Stimulated activated effector memory CD8-positive, alpha-beta T cell treated with anti-CD3 and anti-CD28 coated beads, Interleukin-12 subunit alpha, Interleukin-12 subunit beta, amount 100 ng/mL, for 72 hours (primary cell): ENCODE results near the gene NAP1L1.
A peak's percentile ranks its signal among the peaks of the same experiment; 100 is the strongest.

Experiments
- ATAC-seq: fragments of 150-1000 bp; cut with Tn5 transposase; 2 replicates; pipeline ENCODE4 v1.10.0; 2021
- DNase-seq, 2 donors: peaks; one replicate each; pipeline ENCODE4 v3.0.0; 2021 to 2022; ENCODE audit warnings: low spot score in 2 of 2
- H3K27ac Mint-ChIP-seq: one replicate; pipeline ENCODE4 v1.8.0; 2022; ENCODE audit warnings: mild to moderate bottlenecking, mixed read lengths
- H3K36me3 Mint-ChIP-seq: one replicate; pipeline ENCODE4 v1.8.0; 2022; ENCODE audit warnings: mild to moderate bottlenecking, mixed read lengths
- H3K4me1 Mint-ChIP-seq: one replicate; pipeline ENCODE4 v1.8.0; 2022; ENCODE audit warnings: mixed read lengths
- H3K4me3 Mint-ChIP-seq: one replicate; pipeline ENCODE4 v1.8.0; 2022; ENCODE audit warnings: mild to moderate bottlenecking, mixed read lengths
- H3K9me3 Mint-ChIP-seq: one replicate; pipeline ENCODE4 v1.8.0; 2022; ENCODE audit warnings: mixed read lengths

The NAP1L1 gene, protein sequence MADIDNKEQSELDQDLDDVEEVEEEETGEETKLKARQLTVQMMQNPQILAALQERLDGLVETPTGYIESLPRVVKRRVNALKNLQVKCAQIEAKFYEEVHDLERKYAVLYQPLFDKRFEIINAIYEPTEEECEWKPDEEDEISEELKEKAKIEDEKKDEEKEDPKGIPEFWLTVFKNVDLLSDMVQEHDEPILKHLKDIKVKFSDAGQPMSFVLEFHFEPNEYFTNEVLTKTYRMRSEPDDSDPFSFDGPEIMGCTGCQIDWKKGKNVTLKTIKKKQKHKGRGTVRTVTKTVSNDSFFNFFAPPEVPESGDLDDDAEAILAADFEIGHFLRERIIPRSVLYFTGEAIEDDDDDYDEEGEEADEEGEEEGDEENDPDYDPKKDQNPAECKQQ

DNA sequence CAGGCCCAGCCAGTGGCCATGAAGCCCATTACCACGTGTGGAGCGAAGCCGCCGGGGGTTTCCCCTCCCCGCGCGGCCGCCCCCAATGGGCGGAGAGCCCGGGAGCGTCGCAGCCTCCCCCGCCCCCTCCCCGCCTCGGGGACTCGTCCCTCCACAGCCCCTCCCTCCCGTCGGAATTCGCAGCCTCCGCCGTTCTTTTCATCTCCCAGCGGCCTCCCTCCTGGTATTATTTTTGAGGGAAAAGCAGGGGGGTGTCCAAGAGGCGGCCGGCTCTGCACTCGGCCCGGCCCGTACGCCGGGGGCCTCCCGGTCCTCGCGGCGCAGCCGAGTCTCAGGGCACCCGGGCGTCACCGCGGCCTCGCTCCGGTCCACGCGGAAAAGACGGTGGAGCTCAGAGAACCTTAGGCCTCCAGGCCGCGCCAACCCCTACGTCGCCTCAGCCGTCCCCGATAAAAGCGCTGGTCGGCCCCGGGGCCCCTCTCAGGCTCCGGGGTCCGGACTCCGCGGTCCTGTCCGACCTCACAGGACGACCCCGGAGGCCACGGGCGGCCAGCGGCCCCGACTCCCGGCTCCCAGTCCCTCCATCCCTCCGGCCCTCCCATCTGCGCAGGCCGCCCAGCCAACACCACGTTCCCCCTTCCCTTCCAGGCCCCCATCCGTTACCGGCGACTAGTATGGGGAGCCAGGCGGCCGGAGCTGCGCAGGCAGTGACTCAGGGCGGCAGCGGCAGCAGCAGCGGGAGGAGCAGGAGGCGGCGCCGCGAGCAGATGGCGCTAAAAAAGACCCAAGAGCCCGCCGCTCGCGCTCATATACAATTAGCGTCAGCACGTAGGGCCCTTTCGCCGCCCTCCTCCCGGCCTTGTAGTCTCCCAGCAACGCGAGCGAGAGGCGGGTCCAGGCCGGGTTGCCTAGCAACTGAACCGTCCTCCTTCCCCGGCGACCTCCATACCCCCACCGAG is at the start of gene NAP1L1:
Gene NAP1L1 (minus strand): TSS at position 782 of the 959 bp plus-strand sequence. CDS start 10,466 bp downstream, outside the sequence.
- Mint-ChIP-seq H3K9me3 (no peaks in the 10 kb centered on the region), H3K4me1 (peaks cover 48% of the 10 kb centered on the region), H3K36me3 (peaks cover 60% of the 10 kb centered on the region)

DNA sequence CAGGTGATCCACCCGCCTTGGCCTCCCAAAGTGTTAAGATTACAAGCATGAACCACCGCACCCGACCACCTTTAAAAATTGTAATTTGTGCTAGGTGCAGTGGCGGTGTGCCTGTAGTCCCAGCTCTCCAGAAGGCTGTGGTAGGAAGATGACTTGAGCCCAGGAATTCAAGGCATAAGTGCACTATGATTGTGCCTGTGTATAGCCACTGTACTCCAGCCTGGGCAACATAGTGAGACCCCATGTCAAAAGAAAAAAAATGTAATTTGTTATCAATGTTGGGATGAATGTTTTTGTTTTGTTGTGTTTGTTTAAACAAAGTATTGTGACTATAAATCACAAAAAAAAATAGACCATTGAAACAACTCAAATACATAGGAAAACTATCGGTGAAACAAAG is 43.1 kb upstream of the NAP1L1 start:
- ATAC-seq (no peak), DNase-seq (no peak)
- Mint-ChIP-seq H3K4me1 (no peaks in the 10 kb centered on the region), H3K36me3 (no peaks in the 10 kb centered on the region), H3K27ac (no peak overlapping the region), H3K4me3 (no peak overlapping the region), H3K9me3 (no peaks in the 10 kb centered on the region)

More for the DNA sequence above, at the start of gene NAP1L1:
- peak; percentile 88 to 99 for DNase-seq
- ATAC-seq: peak; percentile 93
- Mint-ChIP-seq H3K27ac (peak within 1 kb of the TSS; percentile 100), H3K4me3 (peak within 1 kb of the TSS; percentile 99)

DNA sequence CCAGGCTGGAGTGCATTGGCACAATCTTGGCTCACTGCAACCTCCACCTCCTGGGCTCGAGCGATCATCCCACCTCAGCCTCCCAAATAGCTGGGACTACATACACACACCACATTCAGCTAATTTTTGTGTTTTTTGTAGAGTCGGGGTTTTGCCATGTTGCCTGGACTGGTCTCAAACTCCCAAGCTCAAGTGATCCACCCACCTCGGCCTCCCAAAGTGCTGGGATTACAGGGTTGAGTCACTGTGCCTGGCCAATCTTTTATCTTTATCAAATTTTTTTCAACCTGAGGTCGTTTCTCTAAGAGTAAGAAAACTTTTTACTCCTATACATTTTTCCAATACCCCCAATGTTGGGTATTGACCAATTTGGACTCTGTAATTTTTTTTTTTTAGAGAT is 40.0 kb upstream of the NAP1L1 start:
- no peaks in the 10 kb centered on the region for H3K9me3 Mint-ChIP-seq
- no peaks in the 10 kb centered on the region for H3K4me1 Mint-ChIP-seq
- DNase-seq (no peak), ATAC-seq (no peak)
- no peak overlapping the region for H3K4me3 Mint-ChIP-seq
- no peak overlapping the region for H3K27ac Mint-ChIP-seq
- no peaks in the 10 kb centered on the region for H3K36me3 Mint-ChIP-seq

DNA sequence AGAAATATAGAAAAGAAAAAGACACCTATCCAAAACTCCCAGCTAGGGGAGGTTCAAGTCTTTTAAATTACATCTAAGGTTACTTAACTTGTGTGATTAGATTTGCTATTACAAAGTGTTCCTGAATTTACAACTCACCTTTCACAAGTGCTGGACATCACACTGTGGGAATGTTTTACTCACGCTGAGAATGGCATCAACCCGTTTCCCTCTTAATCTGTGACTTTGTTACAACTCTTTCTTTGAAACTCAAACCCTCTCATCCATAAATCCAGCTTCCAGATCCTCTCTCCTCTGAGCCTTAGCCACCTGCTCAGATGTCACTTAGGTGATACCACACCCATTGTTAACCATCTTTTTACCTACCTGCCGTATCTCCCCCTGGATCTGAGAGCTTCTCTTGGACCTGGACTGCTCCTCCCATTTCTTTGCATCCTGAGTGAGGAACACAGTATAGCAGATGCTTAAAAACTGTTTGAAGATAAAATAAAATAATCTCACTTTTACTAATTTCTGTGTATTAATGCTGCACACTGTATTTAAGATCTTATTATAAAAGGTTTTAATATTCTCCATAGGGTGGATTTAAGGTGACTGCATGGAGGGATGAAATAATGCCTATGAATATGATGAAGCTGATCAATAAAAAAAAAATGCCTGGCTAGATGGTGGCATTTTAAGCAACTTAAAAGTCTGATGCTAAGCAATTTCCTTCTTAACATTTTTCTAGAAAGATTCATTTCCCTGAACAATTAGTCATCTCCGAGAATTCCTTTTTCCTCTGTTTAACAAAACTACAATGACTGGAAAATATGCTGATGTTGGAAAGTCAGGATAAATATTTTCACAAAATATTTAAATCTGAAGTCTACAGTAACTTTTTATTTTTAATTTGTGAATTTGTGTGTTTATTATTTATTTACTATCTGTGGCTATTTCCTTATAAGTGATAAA is 39.1 kb upstream of the NAP1L1 start:
- ATAC-seq (no peak), DNase-seq (peak in 1 of 2 donors; percentile 40)
- Mint-ChIP-seq H3K4me1 (no peaks in the 10 kb centered on the region), H3K36me3 (no peaks in the 10 kb centered on the region), H3K4me3 (no peak overlapping the region), H3K9me3 (no peaks in the 10 kb centered on the region), H3K27ac (no peak overlapping the region)

DNA sequence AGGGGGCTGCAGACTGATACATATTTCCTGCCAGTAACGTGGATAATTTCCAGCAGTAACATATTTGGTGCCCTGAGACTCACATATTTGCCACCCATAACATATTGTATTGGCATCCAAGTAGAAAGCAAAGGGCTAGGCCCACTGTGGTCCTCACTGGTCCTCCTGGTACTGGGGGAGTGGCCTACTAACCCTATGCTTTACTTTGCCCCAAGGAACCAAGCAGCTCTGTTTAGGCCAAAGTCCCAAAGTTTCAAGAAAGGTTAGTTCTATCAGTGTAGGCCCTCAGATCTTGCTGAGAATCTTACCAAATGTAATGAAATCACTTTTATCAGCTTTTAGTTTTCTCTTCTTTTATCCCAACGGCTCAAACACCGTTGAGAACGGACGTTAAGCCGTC is 35.4 kb upstream of the NAP1L1 start:
- Mint-ChIP-seq H3K27ac (no peak overlapping the region), H3K36me3 (no peaks in the 10 kb centered on the region), H3K4me3 (no peak overlapping the region), H3K9me3 (no peaks in the 10 kb centered on the region), H3K4me1 (no peaks in the 10 kb centered on the region)
- DNase-seq (peak in 1 of 2 donors; percentile 49), ATAC-seq (no peak)

DNA sequence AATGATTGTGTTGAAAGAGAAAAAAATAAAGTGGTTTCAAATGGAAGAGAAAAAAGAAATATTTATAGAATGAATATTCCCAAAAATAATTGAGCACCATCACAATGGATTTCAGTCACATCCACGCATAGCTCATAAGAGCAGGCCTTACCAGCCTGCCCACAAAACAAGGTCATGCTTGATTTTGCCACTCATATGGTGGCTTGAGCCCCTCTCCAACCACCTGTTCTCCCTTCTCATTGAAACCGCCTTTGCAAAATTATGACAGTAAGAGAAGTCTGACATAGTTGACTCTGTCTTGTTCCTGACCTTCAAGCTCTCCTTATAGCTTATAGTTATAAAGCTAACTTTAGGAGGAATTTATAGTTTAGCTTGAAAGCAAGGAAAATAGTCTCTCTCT is 33.3 kb upstream of the NAP1L1 start:
- H3K4me1 Mint-ChIP-seq: no peaks in the 10 kb centered on the region
- H3K4me3 Mint-ChIP-seq: no peak overlapping the region
- ATAC-seq (no peak), DNase-seq (no peak)
- no peaks in the 10 kb centered on the region for H3K36me3 Mint-ChIP-seq
- no peaks in the 10 kb centered on the region for H3K9me3 Mint-ChIP-seq
- no peak overlapping the region for H3K27ac Mint-ChIP-seq

DNA sequence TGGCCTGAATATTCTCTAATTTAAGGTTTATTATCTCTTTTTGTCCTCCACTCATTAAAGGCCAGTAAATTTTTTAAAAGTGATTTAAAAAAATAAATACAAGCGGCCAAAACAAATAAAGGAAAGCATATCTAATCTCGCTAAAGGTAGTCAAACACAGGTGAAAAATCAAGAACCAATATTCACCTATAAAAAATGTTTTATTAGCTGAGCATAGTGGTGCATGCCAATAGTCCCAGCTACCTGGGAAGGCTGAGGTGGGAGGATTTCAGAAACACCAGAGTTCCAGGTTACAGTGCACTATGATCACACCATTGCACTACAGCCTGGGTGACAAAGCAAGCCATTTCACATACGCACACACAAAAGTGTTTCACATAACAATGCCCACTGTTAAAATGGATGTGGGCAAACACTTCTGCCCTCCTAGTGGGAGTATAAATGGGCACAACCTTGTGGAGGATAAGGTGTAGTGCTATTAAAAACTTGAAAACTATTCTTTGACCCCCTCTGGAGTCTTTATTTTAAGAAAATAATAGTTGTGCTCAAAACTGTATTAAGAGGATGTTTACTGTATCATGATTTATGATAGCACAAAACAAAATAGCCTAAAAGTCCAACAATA is 32.7 kb upstream of the NAP1L1 start:
- no peaks in the 10 kb centered on the region for H3K36me3 Mint-ChIP-seq
- no peaks in the 10 kb centered on the region for H3K4me1 Mint-ChIP-seq
- H3K4me3 Mint-ChIP-seq: no peak overlapping the region
- no peak overlapping the region for H3K27ac Mint-ChIP-seq
- no peaks in the 10 kb centered on the region for H3K9me3 Mint-ChIP-seq
- DNase-seq (no peak), ATAC-seq (no peak)

DNA sequence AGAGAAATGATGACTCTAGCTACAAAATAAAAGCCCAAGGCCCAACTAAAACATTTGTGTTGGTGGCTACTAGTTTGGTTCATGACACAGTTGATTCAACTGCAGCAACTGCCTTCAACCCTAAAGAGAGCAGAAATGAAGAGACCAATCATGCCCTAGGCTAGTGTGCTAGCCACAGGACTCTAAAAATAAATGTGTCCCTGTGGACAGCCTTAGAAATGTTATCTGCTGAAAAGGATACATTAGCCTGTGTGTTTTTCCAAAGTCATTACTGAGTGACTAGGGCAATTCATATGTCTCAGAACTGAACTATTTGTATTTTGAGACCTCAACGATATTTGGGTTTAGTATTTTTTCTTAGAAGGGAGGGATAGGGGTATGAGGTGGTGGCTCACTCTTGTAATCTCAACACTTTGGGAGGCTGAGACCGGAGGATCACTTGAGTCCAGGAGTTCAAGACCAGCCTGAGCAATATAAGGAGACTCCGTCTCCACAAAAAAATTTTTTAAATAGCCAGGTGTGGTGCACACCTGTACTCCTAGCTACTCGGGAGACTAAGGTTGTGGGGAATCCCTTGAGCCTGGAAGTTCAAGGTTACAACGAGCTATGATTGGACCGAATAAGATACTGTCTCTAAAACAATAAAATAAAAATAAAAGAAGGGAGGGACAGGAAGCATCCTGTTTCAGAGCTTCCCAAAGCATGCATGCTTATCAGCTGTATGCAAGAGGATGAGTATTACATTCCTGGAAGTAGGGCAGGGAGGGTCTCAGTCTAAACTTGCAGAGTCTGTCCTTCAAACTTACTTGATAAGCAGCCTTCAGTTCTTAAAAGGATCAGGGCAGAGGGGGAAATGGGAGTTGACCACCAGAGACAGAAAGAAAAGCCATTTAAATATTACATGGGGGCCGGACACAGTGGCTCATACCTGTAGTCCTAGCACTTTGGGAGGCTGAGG is 29.6 kb upstream of the NAP1L1 start:
- H3K4me1 Mint-ChIP-seq: no peaks in the 10 kb centered on the region

DNA sequence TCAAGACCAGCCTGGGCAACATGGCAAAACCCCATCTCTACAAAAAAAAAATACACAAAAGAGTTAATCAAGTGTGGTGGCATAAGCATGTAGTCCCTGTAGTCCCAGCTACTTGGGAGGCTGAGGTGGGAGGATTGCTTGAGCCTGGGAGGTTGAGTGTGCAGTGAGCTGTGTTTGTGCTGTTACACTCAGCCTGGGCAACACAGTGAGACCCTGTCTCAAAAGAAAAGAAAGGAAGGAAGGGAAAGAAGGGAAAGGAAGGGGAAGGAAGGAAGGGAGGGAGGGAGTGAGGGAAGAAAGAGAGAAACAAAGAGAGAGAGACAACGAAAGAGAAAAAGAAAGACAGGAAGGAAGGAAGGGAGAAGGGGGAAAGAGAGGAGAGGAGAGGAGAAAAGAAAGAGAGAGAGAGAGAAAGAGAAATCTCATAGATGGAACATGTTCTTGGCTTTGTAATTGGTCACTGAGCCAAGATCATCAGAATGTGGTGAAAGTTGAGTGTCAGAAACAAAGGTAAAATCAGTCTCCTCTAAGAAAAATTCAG is 26.8 kb upstream of the NAP1L1 start:
- Mint-ChIP-seq H3K4me3 (no peak overlapping the region), H3K36me3 (no peaks in the 10 kb centered on the region), H3K4me1 (no peaks in the 10 kb centered on the region), H3K9me3 (no peaks in the 10 kb centered on the region), H3K27ac (no peak overlapping the region)
- ATAC-seq (no peak), DNase-seq (no peak)

More for the DNA sequence above, 29.6 kb upstream of the NAP1L1 start:
- Mint-ChIP-seq H3K36me3 (no peaks in the 10 kb centered on the region), H3K4me3 (no peak overlapping the region), H3K9me3 (no peaks in the 10 kb centered on the region), H3K27ac (no peak overlapping the region)
- no peak for ATAC-seq
- no peak for DNase-seq

DNA sequence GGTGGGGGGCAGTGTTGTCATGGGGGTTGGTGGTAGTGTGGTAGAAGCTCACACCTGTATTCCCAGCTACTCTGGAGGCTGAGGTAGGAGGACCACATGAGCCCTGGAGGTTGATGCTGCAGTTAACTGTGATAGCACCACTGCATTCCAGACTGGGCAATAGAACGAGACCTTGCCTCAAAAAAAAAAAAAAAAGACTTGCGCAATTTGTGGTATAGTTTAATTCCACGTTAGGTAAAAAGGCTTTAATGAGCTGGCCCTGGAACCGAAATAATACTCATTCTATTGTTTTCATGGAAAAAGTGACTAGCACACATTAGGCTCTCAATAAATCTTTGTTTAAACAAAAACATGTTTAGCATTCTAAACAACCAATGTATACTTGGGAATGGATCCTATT is 25.4 kb upstream of the NAP1L1 start:
- H3K4me1 Mint-ChIP-seq: no peaks in the 10 kb centered on the region
- no peak for DNase-seq
- H3K9me3 Mint-ChIP-seq: no peaks in the 10 kb centered on the region
- H3K36me3 Mint-ChIP-seq: no peaks in the 10 kb centered on the region
- H3K27ac Mint-ChIP-seq: no peak overlapping the region
- no peak overlapping the region for H3K4me3 Mint-ChIP-seq
- no peak for ATAC-seq

DNA sequence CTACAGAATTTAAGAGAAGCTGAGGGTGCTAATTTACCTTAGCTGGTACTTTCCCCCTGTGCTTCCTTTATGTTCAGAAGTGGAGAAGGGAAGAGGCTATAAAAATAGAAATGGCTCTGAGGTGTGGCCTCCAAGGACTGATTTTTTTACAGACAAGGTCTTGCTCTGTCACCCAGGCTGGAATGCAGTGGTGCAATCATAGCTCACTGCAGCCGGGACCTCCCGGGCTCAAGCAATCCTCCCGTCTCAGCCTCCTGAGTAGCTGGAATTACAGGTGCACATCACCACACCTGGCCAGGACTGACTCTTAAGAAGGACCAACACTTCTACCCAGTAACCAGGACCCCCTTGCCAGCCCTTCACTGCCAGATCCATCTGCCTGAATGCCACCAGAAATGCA is 23.9 kb upstream of the NAP1L1 start:
- no peaks in the 10 kb centered on the region for H3K36me3 Mint-ChIP-seq
- no peaks in the 10 kb centered on the region for H3K9me3 Mint-ChIP-seq
- no peak for DNase-seq
- no peaks in the 10 kb centered on the region for H3K4me1 Mint-ChIP-seq
- ATAC-seq: no peak
- no peak overlapping the region for H3K4me3 Mint-ChIP-seq
- H3K27ac Mint-ChIP-seq: no peak overlapping the region

DNA sequence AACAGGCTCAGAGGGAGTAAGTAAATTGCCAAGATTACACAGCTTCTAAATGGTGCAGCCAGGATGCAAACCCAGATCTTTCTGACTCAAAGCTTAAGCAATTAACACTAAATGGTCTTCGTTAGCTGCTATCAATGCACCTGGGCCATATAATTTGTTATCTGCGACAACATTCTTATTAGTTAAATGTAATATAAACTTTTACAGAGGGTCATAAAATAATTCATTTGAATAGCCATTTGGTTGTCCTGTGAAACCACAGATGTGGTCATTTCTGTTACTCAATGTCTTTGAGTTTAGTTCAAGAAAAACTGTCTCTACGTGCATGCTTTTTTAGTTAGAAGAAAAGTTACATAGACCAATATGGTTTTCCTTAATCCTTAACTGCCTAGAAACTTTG is 22.1 kb upstream of the NAP1L1 start:
- ATAC-seq (no peak), DNase-seq (no peak)
- no peak overlapping the region for H3K27ac Mint-ChIP-seq
- H3K4me3 Mint-ChIP-seq: no peak overlapping the region
- no peaks in the 10 kb centered on the region for H3K36me3 Mint-ChIP-seq
- H3K9me3 Mint-ChIP-seq: no peaks in the 10 kb centered on the region
- no peaks in the 10 kb centered on the region for H3K4me1 Mint-ChIP-seq

DNA sequence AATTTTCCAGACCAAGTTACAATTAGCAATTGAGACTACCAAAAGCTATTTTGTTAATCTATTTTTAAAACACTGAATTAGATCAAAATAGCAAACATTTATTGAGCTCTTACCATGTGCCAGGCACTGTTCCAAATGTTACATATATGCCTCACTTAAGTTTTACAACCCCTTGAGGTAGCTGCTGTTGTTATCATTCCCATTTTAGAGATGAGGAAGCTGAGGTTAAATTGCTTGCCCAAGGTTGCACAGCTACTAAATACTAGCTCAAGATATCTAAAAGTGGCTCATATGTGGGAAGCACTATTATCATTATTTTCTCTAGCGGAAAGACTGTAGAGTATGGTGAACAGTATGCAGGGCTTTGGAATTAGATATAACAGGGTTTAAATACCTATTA is 19.5 kb upstream of the NAP1L1 start:
- H3K4me1 Mint-ChIP-seq: no peaks in the 10 kb centered on the region
- DNase-seq: no peak
- ATAC-seq: no peak
- no peaks in the 10 kb centered on the region for H3K36me3 Mint-ChIP-seq
- no peak overlapping the region for H3K4me3 Mint-ChIP-seq
- no peaks in the 10 kb centered on the region for H3K9me3 Mint-ChIP-seq
- H3K27ac Mint-ChIP-seq: no peak overlapping the region
